ENCODE data around the gene MED16.

DNA sequence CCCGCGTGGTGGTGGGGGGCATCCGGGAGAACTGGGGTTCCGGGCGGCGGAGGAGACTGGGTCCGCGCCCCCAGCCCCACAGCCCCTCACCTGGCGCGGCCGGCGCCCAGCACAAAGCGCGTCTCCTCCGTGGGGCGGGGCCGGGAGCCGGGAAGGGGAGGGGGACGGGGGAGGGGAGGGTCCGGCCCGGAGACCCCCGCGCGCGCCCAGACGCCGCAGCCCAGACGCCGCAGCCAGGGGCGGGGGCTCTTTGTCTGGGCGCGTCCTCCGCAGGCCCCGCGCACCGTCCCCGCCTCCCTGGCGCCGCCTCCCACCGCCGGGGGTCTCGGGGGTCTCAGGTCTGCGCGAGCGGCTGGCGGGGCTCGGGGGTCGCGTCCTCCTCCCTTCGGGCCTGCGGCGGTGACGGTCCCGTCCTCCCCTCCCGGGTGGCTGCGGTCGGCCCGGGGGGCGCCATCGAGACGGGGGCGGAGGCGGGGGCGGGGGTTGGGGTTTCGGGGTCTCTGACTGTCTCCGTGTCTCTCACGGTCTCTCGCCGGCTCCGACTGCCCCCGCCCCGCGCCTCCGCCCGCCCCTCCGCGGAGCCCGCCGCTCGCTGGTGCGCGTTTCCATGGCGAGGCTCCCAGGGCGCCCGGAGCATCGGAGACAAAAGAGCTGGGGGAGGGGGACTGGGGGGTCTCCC is 71.0 kb downstream of the MED16 start, which contains the start of gene PLPPR3:
- TF ChIP-seq, protein P1, sequence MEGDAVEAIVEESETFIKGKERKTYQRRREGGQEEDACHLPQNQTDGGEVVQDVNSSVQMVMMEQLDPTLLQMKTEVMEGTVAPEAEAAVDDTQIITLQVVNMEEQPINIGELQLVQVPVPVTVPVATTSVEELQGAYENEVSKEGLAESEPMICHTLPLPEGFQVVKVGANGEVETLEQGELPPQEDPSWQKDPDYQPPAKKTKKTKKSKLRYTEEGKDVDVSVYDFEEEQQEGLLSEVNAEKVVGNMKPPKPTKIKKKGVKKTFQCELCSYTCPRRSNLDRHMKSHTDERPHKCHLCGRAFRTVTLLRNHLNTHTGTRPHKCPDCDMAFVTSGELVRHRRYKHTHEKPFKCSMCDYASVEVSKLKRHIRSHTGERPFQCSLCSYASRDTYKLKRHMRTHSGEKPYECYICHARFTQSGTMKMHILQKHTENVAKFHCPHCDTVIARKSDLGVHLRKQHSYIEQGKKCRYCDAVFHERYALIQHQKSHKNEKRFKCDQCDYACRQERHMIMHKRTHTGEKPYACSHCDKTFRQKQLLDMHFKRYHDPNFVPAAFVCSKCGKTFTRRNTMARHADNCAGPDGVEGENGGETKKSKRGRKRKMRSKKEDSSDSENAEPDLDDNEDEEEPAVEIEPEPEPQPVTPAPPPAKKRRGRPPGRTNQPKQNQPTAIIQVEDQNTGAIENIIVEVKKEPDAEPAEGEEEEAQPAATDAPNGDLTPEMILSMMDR (conservative IDR thresholded peaks at IDR 0.05; ENCODE audit: low read length): no peak
- no peak for TF ChIP-seq EZH2phosphoT487 (IDR thresholded peaks at IDR 0.05; ENCODE audit: borderline replicate concordance)
